ENCODE measurements around the gene POFUT2. TPM values are rescaled to one million over a fixed set of nuclear protein-coding genes. Genes with fewer than 3 reads are reported as not detected.

POFUT2 gene, protein sequence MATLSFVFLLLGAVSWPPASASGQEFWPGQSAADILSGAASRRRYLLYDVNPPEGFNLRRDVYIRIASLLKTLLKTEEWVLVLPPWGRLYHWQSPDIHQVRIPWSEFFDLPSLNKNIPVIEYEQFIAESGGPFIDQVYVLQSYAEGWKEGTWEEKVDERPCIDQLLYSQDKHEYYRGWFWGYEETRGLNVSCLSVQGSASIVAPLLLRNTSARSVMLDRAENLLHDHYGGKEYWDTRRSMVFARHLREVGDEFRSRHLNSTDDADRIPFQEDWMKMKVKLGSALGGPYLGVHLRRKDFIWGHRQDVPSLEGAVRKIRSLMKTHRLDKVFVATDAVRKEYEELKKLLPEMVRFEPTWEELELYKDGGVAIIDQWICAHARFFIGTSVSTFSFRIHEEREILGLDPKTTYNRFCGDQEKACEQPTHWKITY
- total RNA-seq, result 10 to 100 TPM; 11.3 to 16.0 TPM

DNA sequence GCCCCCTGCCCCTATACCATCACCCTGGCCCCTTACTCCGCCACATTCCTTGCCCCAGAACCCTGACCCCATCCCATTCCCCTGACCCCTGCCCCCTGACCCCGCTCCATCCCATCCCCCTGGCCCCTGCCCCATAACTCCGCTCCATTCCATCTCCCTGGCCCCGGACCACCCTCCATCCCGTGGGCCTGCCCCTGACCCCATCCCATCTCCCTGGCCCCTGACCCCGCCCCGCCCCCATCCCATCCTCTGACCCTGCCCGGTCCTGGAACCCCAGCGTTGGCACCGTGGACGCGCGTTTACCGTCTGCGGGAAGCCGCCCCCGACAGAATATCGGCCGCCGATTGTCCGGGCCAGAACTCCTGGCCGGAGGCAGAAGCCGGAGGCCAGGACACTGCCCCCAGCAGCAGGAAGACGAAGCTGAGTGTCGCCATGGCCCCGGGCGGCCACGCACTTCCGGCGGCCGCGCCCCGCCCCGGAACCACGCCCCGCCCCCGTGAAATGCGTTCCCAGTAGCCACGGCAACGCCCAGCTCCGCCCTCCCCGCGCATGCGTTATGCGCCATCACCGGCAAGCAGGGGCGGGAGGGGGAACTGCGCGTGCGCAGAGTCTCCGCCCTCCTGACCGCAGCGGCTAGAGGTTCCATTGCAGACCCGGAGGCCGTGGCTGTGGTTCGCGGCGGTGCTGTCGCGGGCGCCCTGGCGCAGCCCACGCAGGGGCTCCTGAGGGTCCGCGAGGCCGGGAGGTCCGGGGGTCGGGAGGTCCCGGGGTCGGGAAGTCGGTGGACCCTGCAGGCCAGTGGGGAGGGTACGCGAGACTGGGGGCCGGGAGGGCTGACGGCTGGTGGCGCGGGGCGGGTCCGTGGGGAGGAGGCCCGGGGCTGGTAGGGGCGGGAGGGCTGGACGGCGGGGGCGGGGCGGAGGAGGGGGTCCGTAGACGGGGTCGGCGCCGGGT is at the start of gene POFUT2:
POFUT2 (minus strand) TSS at position 458 of the 954 bp plus-strand sequence; CDS start at position 434, 24 bp downstream.
- H3K9me3 Mint-ChIP-seq, result no peaks in the 10 kb centered on the region
- H3K36me3 Mint-ChIP-seq, result peaks cover 0 to 6% of the 10 kb centered on the region in 2 donors
- DNase-seq (ENCODE audit: low spot score in 2 of 2) (peak; percentile 99), ATAC-seq (peak; percentile 90 to 93)
- peak within 1 kb of the TSS in 1 of 2 donors; percentile 81 for H3K27ac Mint-ChIP-seq

DNA sequence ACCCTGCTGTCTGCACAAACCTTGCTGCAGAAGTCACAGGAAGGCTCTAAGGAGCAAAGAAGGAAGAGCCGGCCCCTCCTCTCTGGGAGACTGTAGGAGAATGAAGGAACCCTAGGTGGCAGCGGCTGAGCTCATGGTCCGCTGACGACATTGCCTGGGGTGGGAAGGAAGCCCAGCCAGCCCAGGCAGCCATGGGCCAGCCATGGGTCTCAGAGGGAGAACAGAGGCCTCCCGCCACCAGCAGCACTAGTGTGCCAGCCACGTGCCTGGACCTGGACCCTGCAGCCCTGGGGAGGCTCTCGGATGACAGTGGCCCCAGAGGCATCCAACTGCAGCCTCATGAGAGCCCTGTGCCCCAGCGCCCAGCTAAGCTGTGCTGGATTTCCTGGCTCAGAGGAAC is 49.2 kb upstream of the POFUT2 start:
- Mint-ChIP-seq H3K27ac (no peak overlapping the region), H3K9me3 (peaks cover 0 to 4% of the 10 kb centered on the region in 2 donors), H3K36me3 (no peaks in the 10 kb centered on the region)
- no peak for DNase-seq (ENCODE audit: low spot score in 2 of 2)
- no peak for ATAC-seq

DNA sequence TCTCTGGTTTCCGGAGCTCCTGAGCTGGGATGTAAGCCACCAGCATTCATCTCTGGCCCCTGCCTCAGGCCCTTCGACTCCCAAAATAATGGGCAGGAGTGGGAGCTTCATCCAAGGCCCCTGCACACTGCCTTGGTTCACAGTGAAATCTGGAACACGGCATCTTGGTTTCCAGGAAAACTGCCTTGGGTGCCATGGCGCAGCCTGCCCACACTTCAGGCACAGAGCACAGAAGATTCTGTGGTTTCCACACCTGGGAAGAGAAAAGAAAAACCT is 48.8 kb upstream of the POFUT2 start:
- Mint-ChIP-seq H3K36me3 (no peaks in the 10 kb centered on the region), H3K9me3 (peaks cover 0 to 4% of the 10 kb centered on the region in 2 donors), H3K27ac (no peak overlapping the region)
- DNase-seq (ENCODE audit: low spot score in 2 of 2), result no peak
- ATAC-seq, result no peak

DNA sequence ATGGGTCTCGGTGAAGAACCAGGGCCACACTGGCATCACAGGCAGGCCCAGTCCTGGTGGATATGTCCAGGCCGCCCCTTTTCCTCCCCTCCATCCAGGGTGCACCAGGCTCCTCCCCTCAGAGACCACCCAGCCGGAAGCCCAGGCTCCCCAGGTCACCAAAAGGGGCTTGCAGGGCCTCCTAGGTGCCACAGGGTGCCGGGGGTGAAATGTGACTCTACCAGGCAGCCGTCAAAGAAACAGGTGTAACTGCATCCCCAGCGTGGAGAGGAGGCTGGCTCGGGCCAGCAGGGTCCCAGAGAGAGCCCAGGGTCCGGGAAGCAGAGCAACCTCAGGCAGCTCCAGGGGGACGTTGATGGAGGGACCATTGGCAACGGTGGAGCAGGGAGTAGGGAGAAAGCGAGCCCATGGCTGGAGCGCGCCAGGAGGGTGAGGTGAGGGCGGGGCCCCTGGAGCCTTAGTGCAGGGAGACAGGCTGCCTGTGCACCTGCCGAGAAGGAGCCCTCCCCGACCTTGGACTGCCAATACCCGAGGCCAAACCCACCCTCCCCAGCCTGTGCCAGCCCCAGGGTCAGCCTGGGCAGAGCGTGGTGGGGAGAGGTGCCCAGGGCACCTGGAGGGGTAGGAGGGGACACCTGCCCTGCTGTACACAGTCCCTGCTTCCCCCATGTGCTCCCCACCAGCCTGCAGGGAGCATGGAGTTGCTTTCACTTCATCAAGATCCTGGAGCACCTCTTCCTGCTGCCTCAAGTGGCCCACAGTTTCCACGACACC is 48.3 kb upstream of the POFUT2 start:
- ATAC-seq, result no peak
- peaks cover 0 to 4% of the 10 kb centered on the region in 2 donors for H3K9me3 Mint-ChIP-seq
- no peak overlapping the region for H3K27ac Mint-ChIP-seq
- no peak for DNase-seq (ENCODE audit: low spot score in 2 of 2)
- H3K36me3 Mint-ChIP-seq, result no peaks in the 10 kb centered on the region

DNA sequence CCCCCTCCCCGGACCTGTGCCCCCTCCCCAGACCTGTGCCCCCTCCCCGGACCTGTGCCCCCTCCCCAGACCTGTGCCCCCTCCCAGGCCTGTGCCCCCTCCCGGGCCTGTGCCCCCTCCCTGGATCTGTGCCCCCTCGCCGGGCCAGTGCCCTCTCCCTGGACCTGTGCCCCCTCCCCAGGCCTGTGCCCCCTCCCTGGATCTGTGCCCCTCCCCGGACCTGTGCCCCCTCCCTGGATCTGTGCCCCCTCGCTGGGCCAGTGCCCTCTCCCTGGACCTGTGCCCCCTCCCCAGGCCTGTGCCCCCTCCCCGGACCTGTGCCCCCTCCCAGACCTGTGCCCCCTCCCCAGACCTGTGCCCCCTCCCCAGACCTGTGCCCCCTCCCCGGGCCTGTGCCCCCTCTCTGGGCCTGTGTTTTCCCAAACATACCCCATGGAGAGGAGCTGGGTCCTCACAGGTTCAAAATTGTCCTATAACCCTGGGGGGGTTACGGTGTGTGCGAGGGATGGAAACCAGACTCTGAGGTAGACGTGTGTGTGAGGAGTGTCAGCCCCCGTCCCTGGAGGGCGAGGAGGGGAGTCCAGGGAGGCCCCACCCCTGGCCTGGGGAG is 47.6 kb upstream of the POFUT2 start:
- Mint-ChIP-seq H3K36me3 (no peaks in the 10 kb centered on the region), H3K9me3 (no peaks in the 10 kb centered on the region), H3K27ac (no peak overlapping the region)
- DNase-seq (ENCODE audit: low spot score in 2 of 2) (no peak), ATAC-seq (no peak)

DNA sequence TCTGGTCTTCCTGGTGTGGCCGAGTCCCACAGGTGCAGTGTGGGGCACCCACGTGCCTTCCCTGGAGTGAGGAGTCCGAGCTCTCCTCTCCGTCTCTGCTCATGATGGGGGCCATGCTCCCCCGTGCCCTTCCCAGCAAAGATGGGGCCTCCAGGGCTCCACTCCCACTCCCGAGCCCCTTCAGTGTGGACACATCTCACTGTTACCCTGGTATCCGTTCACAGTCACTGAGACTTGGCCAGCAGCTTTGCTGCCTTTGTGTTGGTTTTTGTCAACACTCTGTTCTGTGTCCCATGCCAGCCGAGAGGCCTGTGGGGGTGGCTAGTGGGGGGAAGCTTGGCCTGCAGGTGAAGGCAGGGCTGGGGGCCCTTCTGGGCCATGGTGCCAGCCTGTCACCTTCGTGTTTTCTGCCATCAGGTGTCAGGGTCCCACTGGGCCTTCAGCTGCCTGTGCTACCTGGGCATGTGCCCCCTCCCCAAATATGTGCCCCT is 46.9 kb upstream of the POFUT2 start:
- no peaks in the 10 kb centered on the region for H3K36me3 Mint-ChIP-seq
- H3K9me3 Mint-ChIP-seq, result no peaks in the 10 kb centered on the region
- DNase-seq (ENCODE audit: low spot score in 2 of 2) (no peak), ATAC-seq (no peak)
- H3K27ac Mint-ChIP-seq, result peak overlapping the region in 1 of 2 donors; percentile 42

DNA sequence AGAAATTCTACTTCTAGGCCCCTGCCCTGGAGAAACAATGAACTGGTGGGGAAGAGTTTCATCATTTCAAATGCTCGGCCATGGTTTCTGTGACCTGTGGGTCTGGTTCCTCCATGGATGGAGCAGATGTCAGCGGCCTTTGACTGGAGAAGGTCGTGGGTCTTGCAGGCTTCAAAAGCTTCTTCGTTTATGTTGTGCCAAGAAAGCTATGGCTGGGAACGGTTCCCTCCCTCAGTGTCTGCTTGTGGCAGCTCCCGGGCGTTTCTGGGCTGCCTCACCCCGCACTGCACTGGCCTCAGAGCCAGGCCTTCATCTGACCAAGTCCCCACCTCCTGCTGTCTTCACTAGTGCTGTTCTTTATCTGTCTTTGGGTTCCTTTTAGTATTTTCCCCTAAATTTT is 46.4 kb upstream of the POFUT2 start:
- peak overlapping the region in 1 of 2 donors; percentile 42 for H3K27ac Mint-ChIP-seq
- ATAC-seq (no peak), DNase-seq (ENCODE audit: low spot score in 2 of 2) (no peak)
- H3K36me3 Mint-ChIP-seq, result no peaks in the 10 kb centered on the region
- H3K9me3 Mint-ChIP-seq, result no peaks in the 10 kb centered on the region

DNA sequence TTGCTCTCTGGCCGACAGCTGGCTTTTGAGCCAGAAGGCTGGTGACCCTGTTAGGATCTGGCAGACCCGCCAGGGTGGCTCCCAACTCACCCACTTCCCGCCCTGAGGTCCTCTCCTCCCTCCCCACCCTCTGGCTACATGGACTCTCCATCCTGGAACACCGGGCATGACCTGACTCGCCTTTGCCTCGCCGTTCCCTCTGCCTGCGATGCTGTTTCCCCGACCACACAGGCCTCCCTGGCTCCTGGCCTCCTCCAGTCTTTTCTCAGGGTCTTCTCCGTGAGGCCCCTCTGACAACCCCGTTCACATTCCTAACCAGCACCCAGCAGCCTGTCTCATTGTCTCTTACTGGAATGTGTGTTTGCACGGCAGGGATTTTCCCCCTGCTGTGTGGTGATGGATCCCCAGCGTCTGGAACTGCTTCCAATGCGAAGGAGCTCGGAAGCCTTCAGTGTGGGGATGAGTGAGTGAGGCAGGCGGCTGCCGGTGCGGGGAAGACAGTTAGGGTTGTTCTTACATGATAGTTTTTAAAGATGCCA is 46.0 kb upstream of the POFUT2 start:
- peak overlapping the region in 1 of 2 donors; percentile 33 for H3K27ac Mint-ChIP-seq
- H3K36me3 Mint-ChIP-seq, result no peaks in the 10 kb centered on the region
- DNase-seq (ENCODE audit: low spot score in 2 of 2) (no peak), ATAC-seq (no peak)
- H3K9me3 Mint-ChIP-seq, result no peaks in the 10 kb centered on the region

DNA sequence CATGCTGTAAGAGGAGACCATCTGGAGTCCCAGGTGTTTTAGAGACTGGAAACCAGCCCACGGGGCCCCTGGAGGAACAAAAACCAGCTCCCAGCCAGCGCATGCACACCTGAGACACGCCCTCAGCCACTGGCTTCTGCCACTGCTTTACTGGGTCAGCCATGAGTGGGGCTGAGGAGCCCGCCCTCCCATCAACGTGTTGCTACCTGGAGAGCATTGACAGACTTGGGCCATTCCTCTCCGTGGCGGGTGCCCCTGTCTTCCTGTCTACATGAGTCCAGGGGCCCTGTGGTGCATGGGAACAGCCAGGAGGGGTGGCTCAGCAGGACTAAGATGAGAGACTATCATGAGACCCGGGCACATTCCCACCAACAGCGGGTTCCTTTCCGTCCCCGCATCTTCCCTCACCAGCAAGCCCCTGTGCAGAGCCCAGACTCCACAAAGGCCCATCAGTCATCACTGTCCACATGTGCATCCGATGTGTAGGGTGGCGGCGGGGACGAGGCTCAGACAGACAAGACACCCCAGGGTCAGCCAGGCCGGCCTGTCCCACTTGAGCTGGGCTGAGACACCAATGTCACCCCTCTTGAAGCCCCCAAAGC is 45.4 kb upstream of the POFUT2 start:
- H3K27ac Mint-ChIP-seq, result peak overlapping the region in 1 of 2 donors; percentile 33
- no peaks in the 10 kb centered on the region for H3K36me3 Mint-ChIP-seq
- ATAC-seq, result no peak
- H3K9me3 Mint-ChIP-seq, result no peaks in the 10 kb centered on the region
- DNase-seq (ENCODE audit: low spot score in 2 of 2), result no peak

DNA sequence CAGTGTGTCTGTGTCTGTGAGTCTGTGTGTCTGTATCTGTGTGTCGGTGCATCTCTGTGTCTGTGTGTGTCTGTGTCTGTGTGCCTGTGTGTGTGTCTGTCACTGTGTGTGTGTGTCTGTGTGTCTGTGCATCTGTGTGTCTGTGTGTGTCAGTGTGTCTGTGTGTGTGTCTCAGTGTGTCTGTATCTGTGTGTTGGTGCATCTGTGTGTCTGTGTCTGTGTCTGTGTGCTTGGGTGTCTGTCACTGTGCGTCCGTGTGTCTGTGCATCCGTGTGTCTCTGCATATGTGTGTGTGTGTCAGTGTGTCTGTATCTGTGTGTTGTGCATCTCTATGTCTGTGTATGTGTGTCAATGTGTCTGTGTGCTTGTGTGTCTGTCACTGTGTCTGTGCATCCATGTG is 44.7 kb upstream of the POFUT2 start:
- Mint-ChIP-seq H3K36me3 (no peaks in the 10 kb centered on the region), H3K27ac (no peak overlapping the region), H3K9me3 (no peaks in the 10 kb centered on the region)
- DNase-seq (ENCODE audit: low spot score in 2 of 2) (no peak), ATAC-seq (no peak)

DNA sequence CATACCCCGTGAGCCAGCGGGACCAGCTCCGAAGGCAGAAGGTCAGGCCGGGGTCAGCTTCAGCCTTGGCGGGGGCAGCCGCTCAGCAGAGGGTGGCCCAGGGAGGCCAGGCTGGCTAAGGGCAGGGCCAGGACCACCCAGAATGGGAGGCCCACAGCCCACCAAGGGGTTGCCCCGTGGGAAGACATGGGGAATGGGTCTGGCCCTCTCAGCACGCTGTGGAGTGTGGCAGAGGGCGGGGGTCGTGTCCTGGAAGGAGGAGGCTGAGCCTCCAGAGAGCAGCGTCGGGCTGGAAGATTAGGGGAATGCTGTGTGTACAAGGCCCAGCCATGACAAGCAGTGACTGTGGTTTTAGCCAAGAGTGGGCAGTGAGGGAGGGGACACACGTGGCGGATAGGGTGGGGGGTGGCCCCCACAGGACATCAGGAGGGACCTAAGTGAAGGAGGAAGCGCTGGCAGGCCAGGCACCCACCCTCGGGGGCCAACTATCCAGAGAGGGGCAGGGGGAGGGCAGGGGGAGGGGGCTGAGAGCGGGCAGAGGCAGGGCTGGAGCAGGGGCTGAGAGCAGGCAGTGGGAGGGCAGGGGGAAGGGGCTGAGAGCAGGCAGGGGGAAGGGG is 43.9 kb upstream of the POFUT2 start:
- H3K9me3 Mint-ChIP-seq, result no peaks in the 10 kb centered on the region
- no peak for ATAC-seq
- no peaks in the 10 kb centered on the region for H3K36me3 Mint-ChIP-seq
- H3K27ac Mint-ChIP-seq, result no peak overlapping the region
- no peak for DNase-seq (ENCODE audit: low spot score in 2 of 2)

DNA sequence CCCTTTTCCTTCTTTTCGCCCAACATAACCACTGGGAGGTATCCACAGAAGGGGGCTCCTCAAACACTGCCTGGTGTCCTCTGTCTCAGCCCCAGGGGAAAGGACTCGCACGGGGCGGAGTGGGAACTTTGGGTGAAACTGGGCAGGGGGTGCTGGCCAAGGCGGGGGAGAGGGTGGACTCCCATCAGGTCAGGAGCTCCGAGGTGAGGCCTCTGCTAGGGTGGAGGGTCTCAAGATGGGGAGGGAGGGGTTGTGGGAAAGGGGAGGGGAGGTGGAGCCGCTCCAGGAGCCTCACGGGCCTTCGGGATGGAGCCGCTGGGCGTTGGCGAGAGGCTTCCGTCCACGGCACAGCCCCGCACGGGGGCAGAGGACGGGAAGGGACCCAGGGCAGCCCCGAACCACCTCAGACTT is 43.2 kb upstream of the POFUT2 start:
- no peak for DNase-seq (ENCODE audit: low spot score in 2 of 2)
- Mint-ChIP-seq H3K36me3 (no peaks in the 10 kb centered on the region), H3K9me3 (no peaks in the 10 kb centered on the region), H3K27ac (no peak overlapping the region)
- no peak for ATAC-seq

DNA sequence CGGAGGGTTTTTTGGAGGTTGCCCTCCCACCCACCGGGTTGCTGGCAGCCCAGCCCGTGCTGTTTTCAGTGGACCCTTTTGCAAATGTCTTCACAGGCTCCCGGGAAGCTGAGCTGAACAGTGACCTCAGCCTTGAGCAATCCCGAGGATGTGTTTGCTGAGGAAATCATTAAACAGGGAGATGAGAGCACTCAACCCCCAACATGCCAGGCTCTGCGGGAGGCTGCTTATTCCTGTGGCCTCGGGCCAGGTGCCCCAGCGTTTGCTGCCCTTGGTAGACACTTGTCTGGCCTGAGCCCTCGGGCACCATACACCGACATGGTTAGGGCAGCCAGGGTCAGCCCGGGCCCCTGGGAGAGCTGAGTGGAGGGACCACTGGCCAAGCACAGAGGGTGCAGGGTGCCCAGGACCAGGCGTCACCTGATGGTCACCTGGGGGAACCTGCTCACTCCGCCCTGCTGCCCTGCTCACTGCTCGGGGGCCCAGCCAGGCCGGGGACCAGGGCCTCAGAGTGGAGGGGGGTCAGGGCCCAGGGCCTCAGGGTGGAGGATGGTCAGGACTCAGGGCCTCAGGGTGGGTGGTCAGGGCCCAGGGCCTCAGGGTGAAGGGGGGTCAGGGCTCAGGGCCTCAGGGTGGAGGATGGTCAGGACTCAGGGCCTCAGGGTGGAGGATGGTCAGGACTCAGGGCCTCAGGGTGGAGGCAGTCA is 42.5 kb upstream of the POFUT2 start:
- no peaks in the 10 kb centered on the region for H3K36me3 Mint-ChIP-seq
- H3K9me3 Mint-ChIP-seq, result no peaks in the 10 kb centered on the region
- no peak overlapping the region for H3K27ac Mint-ChIP-seq
- ATAC-seq, result no peak
- DNase-seq (ENCODE audit: low spot score in 2 of 2), result no peak

DNA sequence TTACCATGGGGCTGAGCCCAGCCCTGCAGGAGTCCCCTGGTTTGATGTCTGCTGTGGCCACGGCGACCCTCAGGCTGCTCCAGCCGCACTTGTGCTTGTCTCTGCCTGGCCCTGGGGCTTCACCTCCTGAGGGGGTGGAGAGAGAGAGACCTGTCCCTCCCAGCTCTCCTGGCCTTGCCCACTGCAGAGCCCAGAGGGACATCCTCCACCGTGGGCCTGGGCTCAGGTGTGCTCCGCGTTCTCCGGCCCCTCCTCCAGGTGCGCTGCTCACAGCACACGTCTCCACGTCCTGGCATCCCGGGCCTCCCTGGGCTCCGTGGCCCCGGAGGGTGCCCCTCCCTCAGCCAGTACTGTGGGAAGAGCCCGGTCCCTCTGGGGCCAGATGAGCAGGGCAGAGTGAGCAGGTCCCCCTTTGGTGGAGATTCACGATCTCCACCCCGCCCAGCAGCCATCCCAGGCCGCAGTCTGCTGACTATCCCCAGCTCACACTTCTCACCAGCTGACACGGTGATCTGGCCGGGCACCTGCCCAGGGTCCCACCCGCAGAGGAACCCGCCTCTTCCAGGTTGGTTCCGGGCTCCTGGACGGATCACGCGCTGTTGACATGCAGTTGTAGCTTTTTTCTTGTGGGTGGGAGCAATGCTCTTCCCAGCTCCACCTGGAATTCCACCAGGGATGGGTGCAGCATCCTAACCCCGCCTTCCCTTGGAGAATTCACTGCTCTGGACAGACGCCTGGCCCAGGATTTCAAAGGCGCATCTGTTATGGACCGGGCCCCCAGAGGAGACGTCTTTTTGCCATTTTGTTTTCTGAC is 41.8 kb upstream of the POFUT2 start:
- no peaks in the 10 kb centered on the region for H3K9me3 Mint-ChIP-seq
- H3K27ac Mint-ChIP-seq, result no peak overlapping the region
- ATAC-seq, result no peak
- no peak for DNase-seq (ENCODE audit: low spot score in 2 of 2)
- no peaks in the 10 kb centered on the region for H3K36me3 Mint-ChIP-seq
